ENCODE results near the gene FBXL7. TPM values are rescaled to one million over a fixed set of nuclear protein-coding genes. Genes with fewer than 3 reads are reported as not detected.

Gene FBXL7
- total and polyA plus RNA-seq, 4 experiments from 2014 or later: not detected

DNA sequence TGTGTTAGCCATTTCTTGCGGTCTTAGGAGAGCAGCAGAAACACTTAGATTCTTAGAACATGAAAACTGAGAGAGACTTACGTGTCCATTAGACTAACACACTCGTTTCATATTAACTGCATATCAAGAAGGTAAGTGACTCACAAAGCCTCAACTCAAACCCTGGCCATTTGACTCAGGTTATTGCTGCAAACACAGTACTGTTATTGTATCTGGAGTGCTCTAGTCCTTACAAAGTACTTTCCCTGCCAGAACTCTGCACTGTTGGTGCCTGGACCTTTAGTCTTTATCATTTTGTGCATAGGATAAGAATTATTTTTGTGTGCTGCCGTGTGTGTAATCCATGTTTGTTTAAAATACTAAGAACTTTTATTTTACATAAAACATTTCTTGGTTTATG is 155.7 kb downstream of the FBXL7 start:
- DNase-seq: no peak
- no peaks in the 10 kb centered on the region for H3K9me3 ChIP-seq (ENCODE audit: control insufficient read depth in 1 of 2, low read length in 2 of 2)
- Mint-ChIP-seq H3K4me3 (no peak overlapping the region), H3K9me3 (peaks cover 0 to 6% (median 0%) of the 10 kb centered on the region in 8 donors), H3K36me3 (no peaks in the 10 kb centered on the region), H3K4me1 (no peaks in the 10 kb centered on the region), H3K27ac (no peak overlapping the region), H3K27me3 (no peaks in the 10 kb centered on the region)
- ChIA-PET POLR2A (ENCODE audit: partially characterized antibody) (no interaction called here), CTCF (ENCODE audit: partially characterized antibody) (no interaction called here)
- H3K4me3 ChIP-seq (ENCODE audit: low read length in 2 of 2): no peak overlapping the region
- no peak overlapping the region for H3K27ac ChIP-seq (ENCODE audit: low read depth, low read length)
- no peaks in the 10 kb centered on the region for H3K36me3 ChIP-seq (ENCODE audit: insufficient read depth, low read length)
- H3K27me3 ChIP-seq (ENCODE audit: insufficient read depth, low read length): no peaks in the 10 kb centered on the region
- intact Hi-C loops (cut with micrococcal nuclease): no loop called here
- H3K4me1 ChIP-seq (ENCODE audit: insufficient read depth, low read length): no peaks in the 10 kb centered on the region

DNA sequence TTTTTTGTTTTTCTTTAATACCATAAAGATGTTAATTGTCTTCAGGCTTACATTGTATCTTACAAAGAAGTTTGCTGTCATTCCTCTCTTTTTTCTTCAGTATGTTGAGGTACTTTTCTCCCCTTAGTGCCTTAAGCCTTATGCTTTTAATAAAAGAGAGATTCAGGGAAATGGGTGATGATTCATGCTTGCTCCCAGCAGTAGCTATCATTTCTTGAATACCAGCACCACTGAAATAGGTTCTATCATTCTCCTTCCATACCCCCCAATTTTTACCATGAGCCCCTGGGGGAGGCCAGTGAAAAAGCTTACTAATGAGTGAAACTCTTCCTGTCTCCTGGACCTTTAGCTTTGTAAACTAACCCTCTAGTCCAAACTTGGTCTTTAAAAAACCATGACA is 165.0 kb downstream of the FBXL7 start:
- Histone ChIP-seq H3K9me3 (ENCODE audit: control insufficient read depth in 1 of 2, low read length in 2 of 2) (no peaks in the 10 kb centered on the region), H3K4me3 (ENCODE audit: low read length in 2 of 2) (no peak overlapping the region), H3K36me3 (ENCODE audit: insufficient read depth, low read length) (no peaks in the 10 kb centered on the region), H3K27me3 (ENCODE audit: insufficient read depth, low read length) (no peaks in the 10 kb centered on the region), H3K27ac (ENCODE audit: low read depth, low read length) (no peak overlapping the region), H3K4me1 (ENCODE audit: insufficient read depth, low read length) (no peaks in the 10 kb centered on the region)
- Mint-ChIP-seq H3K4me3 (peak overlapping the region in 1 of 8 donors; percentile 8), H3K9me3 (peaks cover 0 to 13% (median 6%) of the 10 kb centered on the region in 8 donors), H3K27ac (no peak overlapping the region), H3K27me3 (no peaks in the 10 kb centered on the region), H3K4me1 (no peaks in the 10 kb centered on the region), H3K36me3 (no peaks in the 10 kb centered on the region)
- intact Hi-C loops (cut with micrococcal nuclease): no loop called here
- POLR2A ChIA-PET (ENCODE audit: partially characterized antibody): no interaction called here
- DNase-seq: no peak
- CTCF ChIA-PET (ENCODE audit: partially characterized antibody): no interaction called here

DNA sequence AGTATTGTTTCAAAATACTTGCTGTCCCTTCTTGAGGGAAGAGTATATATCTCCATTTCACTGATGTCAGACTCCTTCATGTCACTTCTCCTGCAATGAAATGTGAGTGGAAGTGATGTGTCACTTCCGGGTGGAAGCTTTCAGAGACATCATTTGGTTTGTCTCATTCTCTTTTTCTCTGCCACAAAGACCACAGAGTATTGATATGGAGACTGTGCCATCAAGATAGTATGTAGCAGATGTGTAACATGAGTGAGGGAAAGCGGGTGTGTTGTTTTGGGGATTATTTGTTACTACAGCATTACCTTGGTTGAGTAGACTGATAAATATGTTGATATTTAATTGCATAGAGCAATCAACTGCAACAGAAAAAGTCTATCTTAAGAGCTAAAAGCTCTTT is 169.8 kb downstream of the FBXL7 start:
- Histone ChIP-seq H3K9me3 (ENCODE audit: control insufficient read depth in 1 of 2, low read length in 2 of 2) (no peaks in the 10 kb centered on the region), H3K27me3 (ENCODE audit: insufficient read depth, low read length) (no peaks in the 10 kb centered on the region), H3K4me1 (ENCODE audit: insufficient read depth, low read length) (no peaks in the 10 kb centered on the region), H3K27ac (ENCODE audit: low read depth, low read length) (no peak overlapping the region), H3K4me3 (ENCODE audit: low read length in 2 of 2) (no peak overlapping the region), H3K36me3 (ENCODE audit: insufficient read depth, low read length) (no peaks in the 10 kb centered on the region)
- Mint-ChIP-seq H3K36me3 (no peaks in the 10 kb centered on the region), H3K9me3 (peaks cover 0 to 12% (median 2%) of the 10 kb centered on the region in 8 donors), H3K27ac (no peak overlapping the region), H3K4me1 (no peaks in the 10 kb centered on the region), H3K27me3 (no peaks in the 10 kb centered on the region), H3K4me3 (no peak overlapping the region)
- no peak for DNase-seq
- CTCF ChIA-PET (ENCODE audit: partially characterized antibody): no interaction called here
- POLR2A ChIA-PET (ENCODE audit: partially characterized antibody): no interaction called here
- intact Hi-C loops (cut with micrococcal nuclease): no loop called here

DNA sequence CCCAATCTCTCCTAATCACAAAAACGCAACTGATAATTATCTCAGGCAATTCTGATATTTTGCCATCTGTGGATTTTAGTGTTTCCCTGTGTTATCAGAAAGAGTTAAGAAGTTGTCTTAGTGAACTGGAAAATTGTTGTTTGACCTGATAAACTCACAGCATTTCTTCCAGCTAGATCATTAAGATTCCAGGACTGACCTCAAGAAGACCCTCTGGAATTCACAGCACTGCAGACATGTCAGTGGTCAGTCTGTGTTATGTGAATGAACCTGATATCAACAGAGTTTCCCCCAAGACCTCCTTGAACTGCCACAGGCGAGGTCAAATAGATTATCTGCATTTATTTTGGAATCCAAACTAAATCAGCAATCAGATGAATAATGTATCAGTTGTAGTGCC is 174.7 kb downstream of the FBXL7 start:
- no peaks in the 10 kb centered on the region for H3K4me1 Mint-ChIP-seq
- H3K27ac Mint-ChIP-seq: no peak overlapping the region
- CTCF ChIA-PET (ENCODE audit: partially characterized antibody): no interaction called here
- intact Hi-C loops (cut with micrococcal nuclease): no loop called here
- Histone ChIP-seq H3K27me3 (ENCODE audit: insufficient read depth, low read length) (no peaks in the 10 kb centered on the region), H3K36me3 (ENCODE audit: insufficient read depth, low read length) (no peaks in the 10 kb centered on the region), H3K9me3 (ENCODE audit: control insufficient read depth in 1 of 2, low read length in 2 of 2) (no peaks in the 10 kb centered on the region), H3K4me3 (ENCODE audit: low read length in 2 of 2) (no peak overlapping the region), H3K27ac (ENCODE audit: low read depth, low read length) (no peak overlapping the region), H3K4me1 (ENCODE audit: insufficient read depth, low read length) (no peaks in the 10 kb centered on the region)
- H3K9me3 Mint-ChIP-seq: peaks cover 0 to 4% (median 3%) of the 10 kb centered on the region in 8 donors
- POLR2A ChIA-PET (ENCODE audit: partially characterized antibody): no interaction called here
- no peak overlapping the region for H3K4me3 Mint-ChIP-seq
- no peak for DNase-seq
- no peaks in the 10 kb centered on the region for H3K27me3 Mint-ChIP-seq
- no peaks in the 10 kb centered on the region for H3K36me3 Mint-ChIP-seq

DNA sequence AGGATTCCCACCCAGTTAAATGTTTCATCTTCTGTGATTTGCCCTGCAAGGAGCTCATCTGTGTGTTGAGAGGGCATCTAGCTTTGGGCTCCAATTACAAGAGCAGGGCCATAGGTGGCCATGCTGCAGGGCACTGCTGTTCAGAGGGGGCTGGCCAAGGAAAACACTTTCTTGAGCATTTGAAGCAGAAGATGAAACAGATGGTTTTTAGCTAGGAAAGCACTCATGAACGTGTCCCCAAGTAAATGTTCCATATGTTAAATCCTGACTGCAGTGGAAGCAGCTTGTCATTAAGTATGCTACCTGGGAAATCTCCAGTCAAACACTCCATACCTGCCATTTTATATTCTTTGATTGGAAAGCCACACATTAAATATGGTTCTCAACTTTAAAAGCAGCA is 176.6 kb downstream of the FBXL7 start:
- Mint-ChIP-seq H3K9me3 (peaks cover 0 to 5% (median 1%) of the 10 kb centered on the region in 8 donors), H3K36me3 (no peaks in the 10 kb centered on the region), H3K27ac (no peak overlapping the region), H3K27me3 (no peaks in the 10 kb centered on the region), H3K4me1 (no peaks in the 10 kb centered on the region), H3K4me3 (no peak overlapping the region)
- Histone ChIP-seq H3K4me3 (ENCODE audit: low read length in 2 of 2) (no peak overlapping the region), H3K27ac (ENCODE audit: low read depth, low read length) (no peak overlapping the region), H3K27me3 (ENCODE audit: insufficient read depth, low read length) (no peaks in the 10 kb centered on the region), H3K9me3 (ENCODE audit: control insufficient read depth in 1 of 2, low read length in 2 of 2) (no peaks in the 10 kb centered on the region), H3K36me3 (ENCODE audit: insufficient read depth, low read length) (no peaks in the 10 kb centered on the region), H3K4me1 (ENCODE audit: insufficient read depth, low read length) (no peaks in the 10 kb centered on the region)
- ChIA-PET POLR2A (ENCODE audit: partially characterized antibody) (no interaction called here), CTCF (ENCODE audit: partially characterized antibody) (no interaction called here)
- intact Hi-C loops (cut with micrococcal nuclease): no loop called here
- DNase-seq: no peak

DNA sequence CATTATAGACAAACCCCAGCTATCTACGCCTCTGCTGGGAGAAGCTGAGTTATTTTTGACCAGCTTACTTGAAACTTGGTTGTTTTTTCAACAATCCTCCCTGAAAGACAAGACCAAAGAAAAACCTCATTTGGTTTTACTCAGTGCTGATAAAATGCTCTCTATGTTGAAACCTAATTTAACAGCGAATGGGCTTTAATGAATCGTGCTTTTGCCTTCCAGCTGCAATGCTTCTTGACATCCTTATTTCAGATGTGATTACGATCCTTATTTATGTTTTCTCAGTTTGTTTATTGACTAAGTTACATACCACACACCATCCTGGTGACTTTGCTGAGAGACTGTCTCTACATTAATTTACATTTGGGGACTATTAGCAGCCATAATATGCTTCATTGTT is 179.2 kb downstream of the FBXL7 start:
- no peak overlapping the region for H3K27ac ChIP-seq (ENCODE audit: low read depth, low read length)
- ChIA-PET POLR2A (ENCODE audit: partially characterized antibody) (no interaction called here), CTCF (ENCODE audit: partially characterized antibody) (no interaction called here)
- no peaks in the 10 kb centered on the region for H3K4me1 ChIP-seq (ENCODE audit: insufficient read depth, low read length)
- H3K9me3 Mint-ChIP-seq: peaks cover 0 to 9% (median 1%) of the 10 kb centered on the region in 8 donors
- no peaks in the 10 kb centered on the region for H3K36me3 ChIP-seq (ENCODE audit: insufficient read depth, low read length)
- intact Hi-C loops (cut with micrococcal nuclease): no loop called here
- no peaks in the 10 kb centered on the region for H3K27me3 Mint-ChIP-seq
- no peak for DNase-seq
- H3K4me3 ChIP-seq (ENCODE audit: low read length in 2 of 2): no peak overlapping the region
- H3K4me3 Mint-ChIP-seq: no peak overlapping the region
- H3K9me3 ChIP-seq (ENCODE audit: control insufficient read depth in 1 of 2, low read length in 2 of 2): no peaks in the 10 kb centered on the region
- H3K27me3 ChIP-seq (ENCODE audit: insufficient read depth, low read length): no peaks in the 10 kb centered on the region
- no peak overlapping the region for H3K27ac Mint-ChIP-seq
- no peaks in the 10 kb centered on the region for H3K4me1 Mint-ChIP-seq
- H3K36me3 Mint-ChIP-seq: no peaks in the 10 kb centered on the region

DNA sequence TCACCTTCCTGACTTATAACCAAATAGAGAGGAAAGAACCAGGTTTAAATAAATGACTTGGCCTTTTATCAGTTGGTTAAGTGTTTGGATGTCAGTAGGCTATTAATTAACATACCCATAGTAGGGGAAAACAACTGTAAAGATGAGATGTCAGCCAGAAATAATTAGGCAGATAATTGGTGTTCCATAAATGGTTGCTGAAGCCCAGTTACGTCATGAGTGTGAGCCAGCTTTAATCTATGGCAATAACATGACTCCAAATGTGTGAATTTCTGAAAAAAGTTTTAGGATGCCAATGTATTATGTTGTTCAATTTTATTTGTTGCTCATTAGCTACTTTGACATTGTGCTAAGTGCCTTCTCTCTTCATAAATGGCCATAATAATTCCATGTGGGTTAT is 180.5 kb downstream of the FBXL7 start:
- H3K36me3 ChIP-seq (ENCODE audit: insufficient read depth, low read length): no peaks in the 10 kb centered on the region
- intact Hi-C loops (cut with micrococcal nuclease): no loop called here
- H3K9me3 ChIP-seq (ENCODE audit: control insufficient read depth in 1 of 2, low read length in 2 of 2): no peaks in the 10 kb centered on the region
- no peaks in the 10 kb centered on the region for H3K4me1 ChIP-seq (ENCODE audit: insufficient read depth, low read length)
- Mint-ChIP-seq H3K4me1 (no peaks in the 10 kb centered on the region), H3K36me3 (no peaks in the 10 kb centered on the region), H3K27me3 (no peaks in the 10 kb centered on the region), H3K9me3 (peaks cover 0 to 9% (median 1%) of the 10 kb centered on the region in 8 donors), H3K27ac (no peak overlapping the region), H3K4me3 (no peak overlapping the region)
- no peaks in the 10 kb centered on the region for H3K27me3 ChIP-seq (ENCODE audit: insufficient read depth, low read length)
- no peak overlapping the region for H3K27ac ChIP-seq (ENCODE audit: low read depth, low read length)
- no peak overlapping the region for H3K4me3 ChIP-seq (ENCODE audit: low read length in 2 of 2)
- no peak for DNase-seq
- CTCF ChIA-PET (ENCODE audit: partially characterized antibody): no interaction called here
- POLR2A ChIA-PET (ENCODE audit: partially characterized antibody): no interaction called here

DNA sequence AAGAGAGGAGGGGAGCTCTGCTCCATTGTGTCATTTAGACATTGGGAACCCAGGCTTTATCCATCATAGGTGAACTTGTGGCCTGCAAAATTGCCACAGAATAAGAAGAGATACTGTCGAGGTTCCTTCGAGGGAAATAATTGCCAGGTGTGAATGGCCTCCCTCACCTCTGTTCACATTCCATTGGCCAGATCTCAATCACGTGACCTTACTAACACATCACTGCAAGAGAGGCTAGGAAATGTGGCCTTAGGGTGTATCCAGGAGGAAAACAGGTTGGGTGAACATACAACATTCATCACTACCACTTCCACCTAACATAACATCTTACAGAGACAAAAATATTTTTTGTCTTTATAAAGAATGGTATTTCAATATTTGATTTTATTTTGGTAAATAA is 182.1 kb downstream of the FBXL7 start:
- Histone ChIP-seq H3K36me3 (ENCODE audit: insufficient read depth, low read length) (no peaks in the 10 kb centered on the region), H3K27ac (ENCODE audit: low read depth, low read length) (no peak overlapping the region), H3K9me3 (ENCODE audit: control insufficient read depth in 1 of 2, low read length in 2 of 2) (no peaks in the 10 kb centered on the region), H3K4me1 (ENCODE audit: insufficient read depth, low read length) (no peaks in the 10 kb centered on the region), H3K4me3 (ENCODE audit: low read length in 2 of 2) (no peak overlapping the region), H3K27me3 (ENCODE audit: insufficient read depth, low read length) (no peaks in the 10 kb centered on the region)
- POLR2A ChIA-PET (ENCODE audit: partially characterized antibody): no interaction called here
- Mint-ChIP-seq H3K9me3 (peaks cover 0 to 9% (median 1%) of the 10 kb centered on the region in 8 donors), H3K4me1 (no peaks in the 10 kb centered on the region), H3K27me3 (no peaks in the 10 kb centered on the region), H3K36me3 (no peaks in the 10 kb centered on the region), H3K4me3 (no peak overlapping the region), H3K27ac (no peak overlapping the region)
- no peak for DNase-seq
- CTCF ChIA-PET (ENCODE audit: partially characterized antibody): no interaction called here
- intact Hi-C loops (cut with micrococcal nuclease): no loop called here
